ENCODE measurements around the gene RAC3. TPM values are rescaled to one million over a fixed set of nuclear protein-coding genes. Genes with fewer than 3 reads are reported as not detected.

RAC3 gene
- polyA plus RNA-seq, 2 of the 4 experiments (the other 2 are of a cell fraction) = 9.9 to 21.0 TPM

- no peak for ATAC-seq
- peaks cover 60% of the 10 kb centered on the region for H3K4me1 ChIP-seq
- H3K9me3 ChIP-seq = no peaks in the 10 kb centered on the region
- DNase-seq (ENCODE audit: low read depth in 1 of 2, low spot score in 1 of 2) = no peak
- WGBS (ENCODE audit: missing lambda C conversion rate) = 89% methylated on average over 23 of the region's 30 CpGs
- peak overlapping the region; percentile 81 to 93; a peak in 5 of 6 replicates for H3K27ac ChIP-seq
- no peak for TF ChIP-seq ZNF302 (CRISPR knock-in tag; IDR thresholded peaks at IDR 0.05)
- TF ChIP-seq ZSCAN20 (CRISPR knock-in tag; IDR thresholded peaks at IDR 0.05) = no peak
- no peak for TF ChIP-seq NPAS2 (CRISPR knock-in tag; IDR thresholded peaks at IDR 0.05; ENCODE audit: borderline replicate concordance)
- no peak for TF ChIP-seq RAD21 (conservative IDR thresholded peaks at IDR 0.05 in 1 of 2, IDR thresholded peaks at IDR 0.05 in 1 of 2)
- no peak for TF ChIP-seq HOXA7 (CRISPR knock-in tag; IDR thresholded peaks at IDR 0.05)
- TF ChIP-seq KDM5A (IDR thresholded peaks at IDR 0.05) = no peak
- no peak for TF ChIP-seq KDM1A (IDR thresholded peaks at IDR 0.05; ENCODE audit: low read depth)
- no peak for TF ChIP-seq BHLHE40 (IDR thresholded peaks at IDR 0.05; ENCODE audit: low read depth, low read length)
- no peak for TF ChIP-seq NFE2L2 (conservative IDR thresholded peaks at IDR 0.05; ENCODE audit: low read length)
- TF ChIP-seq CHD4 (IDR thresholded peaks at IDR 0.05; ENCODE audit: borderline replicate concordance) = no peak
- TF ChIP-seq MYC (IDR thresholded peaks at IDR 0.05; ENCODE audit: borderline replicate concordance, low read length) = no peak
- no peak for TF ChIP-seq FOSL2 (IDR thresholded peaks at IDR 0.05)
- TF ChIP-seq FOSL2 (CRISPR knock-in tag; IDR thresholded peaks at IDR 0.05) = no peak
- no peak for TF ChIP-seq NR3C1 (IDR thresholded peaks at IDR 0.05)
- TF ChIP-seq HMGXB4 (CRISPR knock-in tag; IDR thresholded peaks at IDR 0.05; ENCODE audit: borderline replicate concordance) = no peak
- FAIRE-seq = no peak
- ChIA-PET CTCF (interaction anchor here (1.6 to 33.2 kb wide), 5 partner anchors 10 to 136 kb away, joined by 4 to 794 read pairs (median 16); partner anchors contain the start of genes CENPX, LRRC45 and NOTUM), POLR2A (no interaction called here)
- no peak overlapping the region for H3K4me3 ChIP-seq
- H3K4me2 ChIP-seq = peak overlapping the region; percentile 22
Observed at GRCh38 chr17:82005701-82006348, 25.7 kb upstream of the RAC3 start.

GRCh38 chr17:82006468-82007227 is 24.8 kb upstream of the RAC3 start:
- H3K4me1 ChIP-seq = peaks cover 53% of the 10 kb centered on the region
- 65% methylated on average over 24 of the region's 24 CpGs for WGBS (ENCODE audit: missing lambda C conversion rate)
- peak overlapping the region; percentile 22 for H3K4me2 ChIP-seq
- no peak for DNase-seq (ENCODE audit: low read depth in 1 of 2, low spot score in 1 of 2)
- CTCF ChIA-PET = interaction anchor here (0.6 to 33.2 kb wide), 3 partner anchors 14 to 132 kb away, joined by 3 to 794 read pairs (median 198); partner anchors contain the start of genes CENPX, LRRC45 and NOTUM
- no peak for FAIRE-seq
- H3K9me3 ChIP-seq = no peaks in the 10 kb centered on the region
- TF ChIP-seq HMGXB4 (CRISPR knock-in tag; IDR thresholded peaks at IDR 0.05; ENCODE audit: borderline replicate concordance) (no peak), MAX (IDR thresholded peaks at IDR 0.05) (peak; percentile 14; the same call in 1 of the 2 replicates)
- H3K27ac ChIP-seq = peak overlapping the region; percentile 59 to 93; a peak in 5 of 6 replicates
- peak; percentile 0 to 3; a peak in 1 of 6 replicates for ATAC-seq
- POLR2A ChIA-PET = no interaction called here
- no peak overlapping the region for H3K4me3 ChIP-seq

DNA sequence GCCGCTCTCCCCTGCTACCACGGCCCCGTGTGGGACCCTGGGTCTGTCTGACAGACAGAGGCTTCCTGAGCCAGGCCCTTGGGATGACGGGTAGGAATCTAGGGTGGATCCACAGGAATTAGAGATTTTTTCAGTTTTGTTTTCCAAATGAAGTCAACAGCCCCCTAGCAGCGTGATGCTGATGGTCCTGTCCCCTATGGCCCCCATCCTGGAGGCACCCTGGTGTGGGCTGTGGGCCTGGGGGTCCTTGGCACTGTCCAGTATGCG is 24.3 kb upstream of the RAC3 start:
- TF ChIP-seq CBX8 (IDR thresholded peaks at IDR 0.05) = no peak
- TF ChIP-seq ZFP36 (IDR thresholded peaks at IDR 0.05; ENCODE audit: borderline replicate concordance, partially characterized antibody) = no peak
- no peak for TF ChIP-seq PHF8 (IDR thresholded peaks at IDR 0.05; ENCODE audit: borderline replicate concordance, low read depth)
- no peak for TF ChIP-seq USF2 (IDR thresholded peaks at IDR 0.05)
- TF ChIP-seq JUNB (IDR thresholded peaks at IDR 0.05) = no peak
- no peak for TF ChIP-seq POLR2AphosphoS2 (conservative IDR thresholded peaks at IDR 0.05; ENCODE audit: low read length)
- no peak for TF ChIP-seq E2F6 (IDR thresholded peaks at IDR 0.05; ENCODE audit: borderline replicate concordance, low read depth)
- no peak for TF ChIP-seq MYC (IDR thresholded peaks at IDR 0.05; ENCODE audit: borderline replicate concordance, low read length)
- TF ChIP-seq MAFK (IDR thresholded peaks at IDR 0.05; ENCODE audit: partially characterized antibody) = no peak
- no peak for TF ChIP-seq GATA3 (IDR thresholded peaks at IDR 0.05; ENCODE audit: borderline replicate concordance)
- no peak for TF ChIP-seq SREBF2 (IDR thresholded peaks at IDR 0.05)
- TF ChIP-seq HOXA7 (CRISPR knock-in tag; IDR thresholded peaks at IDR 0.05) = no peak
- TF ChIP-seq HOXB13 (CRISPR knock-in tag; IDR thresholded peaks at IDR 0.05; ENCODE audit: low read depth) = no peak
- ChIA-PET POLR2A (no interaction called here), CTCF (interaction anchor here (0.6 to 33.2 kb wide), 4 partner anchors 13 to 133 kb away, joined by 3 to 794 read pairs (median 107); partner anchors contain the start of genes CENPX, LRRC45, NOTUM and RAC3)
- H3K4me2 ChIP-seq = no peak overlapping the region
- no peak overlapping the region for H3K4me3 ChIP-seq
- FAIRE-seq = no peak
- 94% methylated on average over 5 of the region's 6 CpGs for WGBS (ENCODE audit: missing lambda C conversion rate)
- no peak for ATAC-seq
- H3K27ac ChIP-seq = peak overlapping the region in 1 of 2 experiments; percentile 93; a peak in 5 of 6 replicates
- peaks cover 49% of the 10 kb centered on the region for H3K4me1 ChIP-seq
- H3K9me3 ChIP-seq = no peaks in the 10 kb centered on the region
- DNase-seq (ENCODE audit: low read depth in 1 of 2, low spot score in 1 of 2) = no peak

Data from A549 (cell line).